HepG2 (cell line): Measurements from ENCODE around the gene HAP1. TPM values are rescaled to one million over a fixed set of nuclear protein-coding genes. Genes with fewer than 3 reads are reported as not detected.

Experiments
- CSRNP2 ChIP-seq: sonication (generic); formaldehyde crosslinking; conservative IDR thresholded peaks from 2 replicates; pipeline ENCODE4 v1.8.0; 2022; ENCODE audit warnings: low read depth, missing genetic modification reagents
- GATAD2A ChIP-seq: IDR thresholded peaks from 2 replicates; pipeline ENCODE4 v1.6.1; 2016
- GMEB2 ChIP-seq: IDR thresholded peaks from 2 replicates; pipeline ENCODE4 v1.6.1; 2016; ENCODE audit warnings: missing biosample characterization, missing genetic modification reagents, low read depth
- HDAC1 ChIP-seq: sonication (generic); formaldehyde crosslinking; IDR thresholded peaks from 2 replicates; pipeline ENCODE4 v1.5.1; 2020; ENCODE audit warnings: mild to moderate bottlenecking, missing genetic modification reagents
- IRF2 ChIP-seq: IDR thresholded peaks from 2 replicates; pipeline ENCODE4 v1.6.1; 2018; ENCODE audit warnings: missing genetic modification reagents, missing compliant biosample characterization
- KDM5A ChIP-seq: fragments of 200-600 bp; sonication (generic); IDR thresholded peaks from 2 replicates; pipeline ENCODE4 v1.7.0; 2018; ENCODE audit warnings: antibody characterized with exemption, mild to moderate bottlenecking, low read length, borderline replicate concordance
- KLF11 ChIP-seq: IDR thresholded peaks from 2 replicates; pipeline ENCODE4 v1.6.1; 2016; ENCODE audit warnings: missing compliant biosample characterization
- KMT2B ChIP-seq: IDR thresholded peaks from 2 replicates; pipeline ENCODE4 v1.6.1; 2016; ENCODE audit warnings: missing genetic modification reagents, missing compliant biosample characterization
- MAF1 ChIP-seq: sonication (generic); formaldehyde crosslinking; IDR thresholded peaks from 2 replicates; pipeline ENCODE4 v1.5.0; 2020; ENCODE audit warnings: missing genetic modification reagents, borderline replicate concordance
- MED8 ChIP-seq: sonication (generic); formaldehyde crosslinking; IDR thresholded peaks from 2 replicates; pipeline ENCODE4 v1.8.1; 2023; ENCODE audit warnings: mild to moderate bottlenecking, missing genetic modification reagents; ENCODE audit not compliant: insufficient replicate concordance
- RELA ChIP-seq: sonication (generic); formaldehyde crosslinking; IDR thresholded peaks from 2 replicates; pipeline ENCODE4 v1.4.0; 2020; ENCODE audit warnings: missing genetic modification reagents
- SATB2 ChIP-seq: sonication (generic); formaldehyde crosslinking; IDR thresholded peaks from 2 replicates; pipeline ENCODE4 v1.5.0; 2020; ENCODE audit warnings: missing genetic modification reagents
- SRSF1 ChIP-seq: fragments of 200-400 bp; formaldehyde crosslinking; optimal IDR thresholded peaks from 2 replicates; pipeline ENCODE3; 2017; ENCODE audit warnings: mild to moderate bottlenecking, low read depth, low read length, moderate library complexity
- SRSF9 ChIP-seq: fragments of 200-400 bp; formaldehyde crosslinking; IDR thresholded peaks from 2 replicates; pipeline ENCODE4 v1.6.1; 2018; ENCODE audit warnings: borderline replicate concordance, mild to moderate bottlenecking, low read depth, low read length; ENCODE audit not compliant: insufficient read depth, poor library complexity, severe bottlenecking
- TBX2 ChIP-seq: sonication (generic); formaldehyde crosslinking; IDR thresholded peaks from 2 replicates; pipeline ENCODE4 v1.5.0; 2020; ENCODE audit warnings: missing genetic modification reagents, mild to moderate bottlenecking, borderline replicate concordance
- ZFYVE20 ChIP-seq: sonication (generic); formaldehyde crosslinking; IDR thresholded peaks from 2 replicates; pipeline ENCODE4 v1.8.0; 2023; ENCODE audit warnings: low read depth, mild to moderate bottlenecking, moderate library complexity, missing genetic modification reagents, borderline replicate concordance
- ZMAT3 ChIP-seq: sonication (generic); formaldehyde crosslinking; conservative IDR thresholded peaks from 2 replicates; pipeline ENCODE4 v1.7.0; 2021; ENCODE audit warnings: missing genetic modification reagents
- ZNF33A ChIP-seq: sonication (generic); formaldehyde crosslinking; IDR thresholded peaks from 2 replicates; pipeline ENCODE4 v1.5.1; 2020; ENCODE audit warnings: missing genetic modification reagents, mild to moderate bottlenecking, moderate library complexity, borderline replicate concordance
- ZNF382 ChIP-seq: sonication (generic); formaldehyde crosslinking; IDR thresholded peaks from 2 replicates; pipeline ENCODE4 v1.5.0; 2020; ENCODE audit warnings: missing genetic modification reagents, mild to moderate bottlenecking, borderline replicate concordance
- ZNF598 ChIP-seq: sonication (generic); formaldehyde crosslinking; IDR thresholded peaks from 2 replicates; pipeline ENCODE4 v1.5.1; 2020; ENCODE audit warnings: mild to moderate bottlenecking, missing genetic modification reagents, borderline replicate concordance
- ZNF616 ChIP-seq: sonication (generic); formaldehyde crosslinking; IDR thresholded peaks from 2 replicates; pipeline ENCODE4 v1.5.0; 2020; ENCODE audit warnings: low read depth, mild to moderate bottlenecking, missing genetic modification reagents
- ZNF691 ChIP-seq: sonication (generic); formaldehyde crosslinking; IDR thresholded peaks from 2 replicates; pipeline ENCODE4 v1.4.0; 2020; ENCODE audit warnings: missing genetic modification reagents, low read depth, mild to moderate bottlenecking, borderline replicate concordance
- ZNF768 ChIP-seq: sonication (generic); formaldehyde crosslinking; IDR thresholded peaks from 2 replicates; pipeline ENCODE4 v1.4.0; 2020; ENCODE audit warnings: missing genetic modification reagents
- polyA plus RNA-seq, 8 experiments: library from polyadenylated mRNA; depleted of rRNA in 3 of 8; stranded (reverse) in 7 of 8; unstranded in 1 of 8; fragments of >200 nt; fragmentation: Illumina TruSeq in 4 of 8; extraction: Trizol in 4 of 8; gene quantifications; 2 replicates each; pipeline versions ENCODE4 v1.2.1 to v1.2.3, GENCODE V29; 2011 to 2016; ENCODE audit warnings: low read depth in 4 of 8, missing spikeins in 1 of 8, mixed read lengths in 1 of 8; ENCODE audit not compliant: insufficient read depth in 1 of 8
- total RNA-seq, 5 experiments: library from RNA; depleted of rRNA; stranded (reverse); fragments of >200 nt; fragmentation: Illumina TruSeq; extraction: Trizol; gene quantifications; 2 replicates each; pipeline ENCODE4 v1.2.3, GENCODE V29; 2016; ENCODE audit warnings: low read depth in 1 of 5

Gene HAP1
- total and polyA plus RNA-seq, 2 of the 13 experiments (the other 11 are each of a cell fraction or from before 2014, with no cell fraction given): 0.07 TPM

GRCh38 chr17:41777574-41778188 is 43.2 kb upstream of the HAP1 start (continued):
- TF ChIP-seq CSRNP2 (CRISPR knock-in tag) (no peak), TBX2 (peak; percentile 67), IRF2 (CRISPR knock-in tag) (0 out of 2 replicates have a peak, but pooled peaks have one; percentile 21), SRSF9 (no peak), KMT2B (CRISPR knock-in tag) (peak; percentile 52; the same call in 1 of the 2 replicates), GMEB2 (CRISPR knock-in tag) (no peak), ZNF33A (CRISPR knock-in tag) (peak; percentile 72; the same call in 1 of the 2 replicates), ZNF382 (CRISPR knock-in tag) (no peak), ZNF598 (CRISPR knock-in tag) (no peak), GATAD2A (CRISPR knock-in tag) (peak; percentile 82), SRSF1 (peak; percentile 66), ZFYVE20 (CRISPR knock-in tag) (no peak), MED8 (peak; percentile 63), KDM5A (no peak), ZNF691 (CRISPR knock-in tag) (0 out of 2 replicates have a peak, but pooled peaks have one; percentile 5), SATB2 (CRISPR knock-in tag) (peak; percentile 69; the same call in 1 of the 2 replicates), KLF11 (CRISPR knock-in tag) (no peak), ZNF768 (CRISPR knock-in tag) (no peak), MAF1 (no peak), RELA (CRISPR knock-in tag) (peak; percentile 40; the same call in 1 of the 2 replicates), ZNF616 (CRISPR knock-in tag) (peak; percentile 17; the same call in 1 of the 2 replicates), ZMAT3 (CRISPR knock-in tag) (0 out of 2 replicates have a peak, but pooled peaks have one; percentile 26), HDAC1 (CRISPR knock-in tag) (peak; percentile 80; the same call in 1 of the 2 replicates)
